NK-92 treated with Interleukin-12 subunit alpha and Interleukin-12 subunit beta, amount 100 ng/mL, for 24 hours (cell line): Measurements from ENCODE around the gene CTAGE1.
"Not testable (repeated sequence)": the region's sequence is repeated elsewhere in the genome, so short reads cannot be mapped to it uniquely, and the experiment has no call there.

Source experiments
- DNase-seq: peaks from one replicate; lab custom pipeline; 2025; lab: John Stamatoyannopoulos, UW

Gene CTAGE1

DNA sequence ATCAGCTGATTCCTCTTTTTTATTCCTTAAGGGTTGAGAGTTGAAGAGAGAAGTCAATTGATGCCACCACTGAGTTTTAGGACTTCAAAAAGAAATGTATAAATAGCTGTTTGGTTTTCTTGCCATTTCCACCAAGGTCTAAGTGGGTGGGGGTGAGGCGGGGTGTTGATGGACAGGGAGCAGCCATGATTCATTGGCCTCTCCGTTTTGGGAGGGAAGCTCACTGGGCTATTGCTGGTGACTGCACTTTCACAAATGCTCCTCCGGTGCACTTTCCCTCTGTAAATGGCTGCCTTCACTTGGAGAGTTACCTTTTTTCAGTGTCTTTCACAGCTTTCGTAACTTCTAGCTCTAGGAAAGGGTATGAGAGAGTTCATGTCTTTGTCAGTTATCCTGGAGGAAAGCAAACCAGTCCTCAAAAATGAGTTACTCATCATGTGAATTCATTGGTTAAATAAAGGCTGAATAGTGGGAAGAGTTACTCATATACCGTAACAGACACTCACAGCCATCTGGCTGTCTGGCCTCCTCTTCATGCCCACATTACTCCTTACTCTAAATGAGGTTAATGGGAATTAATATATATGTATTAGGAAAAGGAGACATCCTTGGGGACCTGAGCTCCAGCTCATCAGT, 17.4 kb upstream of the CTAGE1 start:
- no peak for DNase-seq

DNA sequence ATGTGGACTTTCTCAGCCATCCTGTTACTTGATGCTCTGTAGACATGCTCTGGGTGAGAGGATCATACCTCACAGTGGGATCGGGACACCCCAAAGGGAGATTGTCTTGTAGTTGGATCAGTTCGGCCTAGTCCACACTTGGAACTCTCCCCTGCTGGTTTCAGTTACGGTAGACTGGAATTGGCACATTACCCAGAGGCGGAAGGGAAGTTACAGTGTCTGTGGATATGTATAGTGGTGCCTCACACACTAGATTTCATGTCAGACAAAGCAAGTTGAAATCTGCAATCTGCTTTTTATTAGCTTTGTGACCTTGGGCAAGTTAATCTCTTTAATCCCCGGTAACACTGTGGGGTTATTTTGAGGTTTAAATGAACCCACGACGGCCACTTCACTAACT, 16.2 kb upstream of the CTAGE1 start:
- no peak for DNase-seq

DNA sequence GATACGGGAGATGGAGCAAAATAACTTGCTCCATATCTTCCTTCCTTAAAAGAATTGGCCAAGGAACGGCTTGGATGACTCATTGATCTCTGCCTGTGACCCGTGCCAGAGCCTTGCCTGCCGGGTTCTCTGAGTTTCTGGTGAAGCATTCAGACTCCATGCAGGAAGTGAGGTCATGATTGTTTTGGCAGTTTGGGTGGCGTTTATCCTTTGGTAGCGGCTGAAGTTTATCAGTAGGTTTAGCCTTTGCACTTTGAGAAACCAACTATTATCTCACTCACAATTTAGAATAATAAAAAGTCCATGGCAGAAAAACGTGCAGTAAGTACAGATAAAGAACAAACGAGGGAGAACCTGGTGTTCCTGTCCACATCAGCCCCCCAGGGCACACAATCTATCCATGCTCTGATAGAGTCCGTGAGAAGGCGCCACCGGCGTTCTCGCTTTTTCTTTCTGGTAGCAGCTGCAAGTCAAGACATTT, 15.0 kb upstream of the CTAGE1 start:
- DNase-seq: no peak

DNA sequence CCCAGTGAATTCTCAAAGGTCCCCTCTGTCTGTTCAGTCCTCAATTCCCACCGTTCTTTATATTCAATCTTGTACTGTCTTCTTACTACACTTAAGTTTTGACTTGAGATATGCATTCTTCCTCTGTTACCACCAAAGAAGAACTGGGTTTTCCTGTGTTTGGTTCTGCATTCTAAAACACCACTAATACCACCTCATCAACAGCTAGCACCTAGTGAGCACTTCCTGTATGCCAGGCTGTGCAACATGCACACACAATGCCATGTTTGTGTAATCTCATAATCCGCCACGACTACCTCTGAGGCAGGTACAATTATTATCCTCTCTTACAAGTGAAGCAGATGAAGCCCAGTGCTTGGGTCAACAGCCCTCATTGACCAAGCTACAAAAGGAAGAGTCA, 11.8 kb upstream of the CTAGE1 start:
- no peak for DNase-seq

DNA sequence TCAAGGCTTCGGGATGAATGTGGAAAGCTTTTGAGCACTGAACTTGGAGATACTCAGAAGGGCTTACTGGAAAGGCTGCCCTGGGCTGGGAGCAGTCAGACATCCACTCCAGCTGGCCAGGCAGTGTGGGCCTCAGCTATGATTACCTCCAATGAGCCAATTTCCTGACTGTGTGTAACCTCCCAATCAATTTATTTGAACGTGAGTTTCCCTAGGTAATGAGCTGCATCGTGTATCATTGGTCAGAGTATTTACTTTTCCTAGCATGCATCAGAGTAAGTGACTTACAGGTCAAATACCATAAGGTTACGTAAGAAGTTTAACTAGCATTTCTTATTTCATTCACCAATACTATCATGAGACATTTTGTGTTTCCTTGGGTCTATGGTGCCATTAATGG, 11.0 kb upstream of the CTAGE1 start:
- DNase-seq: no peak

DNA sequence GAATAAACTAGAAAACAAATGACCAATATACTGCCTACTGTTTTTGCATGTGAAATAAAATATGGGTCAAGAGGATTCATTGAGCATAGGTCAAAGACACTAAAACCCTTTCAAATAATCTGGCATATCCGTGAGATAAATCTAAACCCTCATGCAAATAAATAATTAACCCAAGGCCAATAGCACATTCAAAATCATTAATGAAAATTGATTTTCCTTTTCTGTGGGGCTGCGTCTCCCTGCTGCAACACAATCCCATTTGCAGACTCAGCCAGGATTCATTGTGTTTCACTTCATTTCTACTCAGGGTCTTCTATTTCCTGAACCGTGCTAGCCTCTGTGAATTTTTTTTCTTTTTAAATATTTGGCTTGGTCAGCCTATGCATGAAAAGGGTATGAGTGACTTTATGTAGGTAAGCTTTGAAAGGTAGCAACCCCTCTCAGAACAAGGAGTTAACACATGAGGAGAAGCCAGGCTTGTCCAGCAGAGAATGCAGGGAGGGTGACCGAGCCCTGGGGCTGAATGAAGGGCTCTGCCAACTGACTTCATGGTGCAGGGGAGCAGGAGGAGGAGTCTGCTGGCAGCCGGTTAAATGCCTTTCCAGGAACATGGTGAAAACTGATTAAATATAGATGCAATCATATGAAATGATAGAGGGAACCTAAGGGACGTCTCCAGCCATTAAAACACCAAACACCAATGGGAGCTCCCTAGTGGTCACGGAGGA, 10.3 kb upstream of the CTAGE1 start:
- DNase-seq: no peak

DNA sequence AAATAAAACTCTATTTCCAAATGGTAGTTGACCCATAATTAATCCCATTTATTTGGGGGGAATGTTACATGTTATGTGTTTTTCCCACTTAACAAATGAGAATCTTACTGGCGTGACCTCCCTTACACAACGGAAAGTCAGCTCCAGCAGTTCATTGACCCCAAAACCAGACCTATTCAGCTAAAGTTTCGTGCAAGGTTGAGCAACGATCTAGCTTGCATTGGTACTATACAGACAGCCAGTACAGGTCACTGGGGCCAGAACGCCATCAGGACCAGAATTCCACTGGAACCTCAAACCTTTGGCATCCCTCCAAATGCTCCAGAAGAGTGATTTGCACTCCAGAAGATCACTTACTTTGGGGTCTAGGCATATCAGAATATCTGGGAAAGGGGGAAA, 6.8 kb upstream of the CTAGE1 start:
- DNase-seq: no peak

DNA sequence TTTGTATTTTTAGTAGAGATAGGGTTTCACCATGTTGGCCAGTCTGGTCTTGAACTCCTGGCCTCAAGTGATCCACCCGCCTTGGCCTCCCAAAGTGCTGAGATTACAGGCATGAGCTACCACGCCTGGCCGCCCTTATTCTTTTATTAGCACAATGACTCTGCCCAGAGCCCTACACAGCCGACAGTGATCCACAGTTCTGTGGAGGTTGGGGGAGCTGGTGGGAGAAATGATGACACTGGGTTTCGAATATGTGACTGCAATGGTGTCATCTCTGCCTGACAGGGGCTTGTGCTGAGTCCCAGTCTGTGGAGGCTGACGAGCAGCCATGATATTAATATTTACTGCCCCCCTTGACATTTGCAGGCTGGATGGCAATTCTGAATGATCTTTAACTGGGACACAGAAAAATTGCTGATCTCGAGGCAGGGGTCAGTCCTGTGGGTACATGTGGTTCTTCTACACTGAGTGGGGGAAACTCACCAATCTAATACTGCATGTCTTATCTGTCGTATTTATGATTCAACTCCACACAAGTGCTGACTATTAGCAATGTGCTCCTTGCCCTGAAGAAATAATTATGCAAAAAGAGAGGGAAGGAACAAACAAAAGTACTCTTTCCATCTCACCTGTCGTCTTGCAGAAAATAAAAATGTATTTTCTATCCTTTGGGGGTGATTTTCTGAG, 6.3 kb upstream of the CTAGE1 start:
- no peak for DNase-seq

DNA sequence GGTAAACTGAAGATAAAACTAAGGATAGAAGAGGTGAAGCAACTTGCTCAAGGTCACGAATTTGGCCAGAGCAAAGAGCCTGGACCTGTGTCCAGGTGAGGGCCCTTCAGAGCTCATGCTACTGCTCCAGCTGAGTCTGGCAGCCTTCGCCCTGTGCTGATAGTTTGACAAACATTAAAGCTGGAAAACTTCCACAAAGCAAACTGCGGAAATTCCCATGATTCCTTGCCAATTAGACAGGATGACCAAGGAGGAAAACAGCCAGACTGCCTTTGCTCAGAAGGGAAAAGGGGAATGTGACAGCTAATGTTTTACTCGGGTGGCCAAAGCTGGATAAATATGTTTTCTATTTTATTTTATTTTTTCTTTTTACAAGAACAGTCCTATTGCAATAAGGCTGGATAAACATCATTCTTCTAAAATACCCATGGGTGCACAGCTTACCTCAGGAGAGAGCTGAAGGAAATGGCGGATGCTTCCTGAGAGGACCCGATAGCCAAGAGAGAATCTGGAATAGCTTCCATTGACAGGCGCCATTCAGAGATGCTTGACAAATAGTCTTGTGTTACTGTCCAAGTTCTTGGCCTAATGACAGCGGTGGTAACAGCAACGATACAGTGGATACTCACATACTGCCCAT, 5.3 kb upstream of the CTAGE1 start:
- DNase-seq: no peak

DNA sequence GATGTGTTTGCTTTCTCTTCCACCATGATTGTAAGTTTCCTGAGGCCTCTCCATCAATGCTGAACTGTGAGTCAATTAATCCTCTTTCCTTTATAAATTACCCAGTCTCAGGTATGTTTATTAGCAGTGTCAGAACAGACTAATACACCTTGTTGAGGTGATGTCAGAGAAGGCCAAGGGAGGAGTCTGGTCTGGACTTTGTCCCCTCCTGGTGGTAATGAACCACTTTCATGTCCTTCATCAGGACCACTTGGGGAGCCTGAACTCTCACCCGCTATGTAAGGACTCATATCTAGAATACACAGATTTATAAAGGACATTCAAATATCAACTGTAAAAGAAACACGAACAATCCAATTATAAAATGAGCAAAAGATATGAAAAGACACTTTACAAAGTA, 2.9 kb upstream of the CTAGE1 start:
- no peak for DNase-seq

DNA sequence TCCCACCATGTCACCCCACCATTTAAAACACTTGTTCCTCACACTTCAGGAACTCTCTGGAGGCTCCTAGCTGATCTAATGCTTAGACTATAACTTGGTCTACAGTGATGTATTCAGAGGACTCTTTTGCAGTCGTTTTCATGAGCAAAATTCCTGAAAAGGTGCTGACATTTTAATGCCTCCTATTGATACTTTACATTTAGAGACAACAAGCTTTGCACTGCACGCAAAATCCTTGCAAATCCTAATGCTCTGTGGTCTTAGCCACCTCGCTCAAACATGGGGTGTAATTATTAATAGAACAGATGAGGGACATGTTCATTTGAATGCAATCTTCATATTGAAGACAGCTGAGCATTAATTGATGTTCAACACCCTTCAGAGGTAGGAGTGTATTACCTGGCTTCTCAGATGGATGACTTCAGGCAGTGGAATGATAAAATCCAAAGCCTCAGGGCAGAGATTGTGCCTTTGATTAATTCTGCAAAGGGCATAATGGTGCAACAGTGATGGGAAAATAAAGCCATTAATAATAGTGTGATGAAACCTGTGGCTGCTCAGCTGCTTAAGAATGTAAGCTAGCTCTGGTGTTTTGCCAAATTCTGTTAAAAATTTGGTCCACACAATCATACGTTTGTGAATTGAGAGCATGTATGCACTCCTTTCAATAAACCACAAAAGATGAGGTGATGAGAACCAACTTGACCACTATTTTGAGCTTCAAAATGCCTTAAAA, 5.4 kb downstream of the CTAGE1 start:
- no peak for DNase-seq

DNA sequence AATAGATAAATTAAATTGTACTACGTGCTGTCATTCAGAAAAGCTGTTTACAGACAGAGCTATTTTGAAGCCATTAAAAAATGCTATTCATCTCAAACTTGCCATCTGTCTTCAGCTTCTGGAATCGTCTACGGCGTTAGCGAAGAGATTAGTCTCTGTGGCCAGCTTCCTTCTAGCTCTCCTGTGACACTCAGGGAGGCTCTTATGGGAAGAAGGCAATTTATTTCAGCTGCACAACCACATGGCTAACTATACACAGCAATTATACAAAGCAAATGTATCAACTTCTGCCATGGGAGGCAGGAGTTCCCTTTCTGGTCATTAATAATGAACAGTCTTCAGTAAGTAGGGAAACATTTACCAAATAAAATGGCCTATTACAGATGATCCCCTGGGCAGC, 6.3 kb downstream of the CTAGE1 start:
- DNase-seq: no peak

DNA sequence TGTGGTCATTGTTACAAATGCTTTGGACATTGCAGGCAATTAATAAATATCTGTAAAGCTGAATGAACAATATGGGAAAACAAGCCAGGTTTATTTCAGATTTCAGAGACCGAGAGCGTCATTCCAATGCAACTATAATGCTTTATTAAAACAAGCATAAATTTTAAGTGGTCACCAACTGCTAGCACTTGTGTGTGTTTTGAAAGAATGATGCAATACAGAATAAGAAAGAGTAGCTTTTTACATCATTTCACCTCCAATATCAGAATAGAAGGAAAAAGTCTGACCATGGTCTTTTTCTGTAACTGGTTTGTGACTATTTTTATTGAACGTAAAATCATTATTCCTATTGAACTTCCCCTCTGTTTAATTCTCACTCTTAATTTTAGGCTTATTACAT, 7.6 kb downstream of the CTAGE1 start:
- no peak for DNase-seq

DNA sequence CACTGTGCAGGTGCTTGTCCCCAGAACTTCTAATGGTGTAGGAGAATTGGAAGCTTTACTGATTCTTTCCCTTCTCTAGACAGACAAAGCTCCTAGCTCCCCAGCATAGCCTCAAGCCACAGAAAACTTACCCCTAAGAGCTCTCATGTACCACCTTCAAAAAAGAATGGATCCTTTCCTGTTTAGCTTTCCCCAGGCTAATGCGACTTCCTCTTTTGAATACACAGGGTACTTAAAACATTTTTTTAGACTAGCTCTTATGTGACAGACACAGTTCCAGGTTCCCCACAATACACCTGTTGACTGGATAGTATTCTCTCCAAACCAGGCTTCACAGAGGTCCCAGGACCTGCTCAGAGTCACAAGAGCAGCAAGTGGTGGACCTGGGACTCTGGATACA, 8.3 kb downstream of the CTAGE1 start:
- DNase-seq: no peak

DNA sequence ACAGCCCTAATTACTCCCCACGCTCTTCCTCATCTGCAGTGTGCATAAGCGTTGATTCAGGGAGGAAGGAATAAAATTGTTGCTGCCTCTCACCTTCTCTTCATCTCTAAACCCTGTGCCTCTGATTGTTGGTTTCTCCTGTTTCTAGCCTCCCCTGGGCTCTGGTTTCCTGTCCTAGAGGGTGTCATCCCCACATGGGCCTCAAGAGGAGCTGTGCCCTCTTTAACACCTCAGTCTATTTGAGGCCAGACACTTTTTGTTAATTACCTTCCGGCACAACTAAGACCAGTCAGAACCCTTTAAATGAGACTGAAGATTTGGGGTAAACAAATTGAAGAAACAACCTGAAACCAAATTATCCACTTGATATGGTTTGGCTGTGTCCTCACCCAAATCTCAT, 9.7 kb downstream of the CTAGE1 start:
- DNase-seq: no peak

DNA sequence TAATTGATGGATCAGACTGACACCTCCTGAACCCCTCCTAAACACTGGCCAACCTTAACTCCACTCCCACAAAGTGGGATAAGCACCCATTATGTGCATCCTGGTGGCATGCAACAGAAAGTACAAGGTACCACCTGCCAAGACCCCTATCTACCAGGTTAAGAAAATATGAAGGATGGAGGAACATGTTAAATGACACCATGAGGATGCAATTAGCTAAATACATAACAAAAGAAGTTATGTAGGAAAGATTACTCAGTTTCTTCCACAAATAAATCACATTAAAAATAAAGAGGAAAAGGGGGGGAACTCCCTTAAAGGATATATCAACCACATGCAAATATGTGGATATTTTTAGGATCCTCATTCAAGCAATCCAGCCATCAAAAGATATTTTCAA, 12.6 kb downstream of the CTAGE1 start:
- no peak for DNase-seq

DNA sequence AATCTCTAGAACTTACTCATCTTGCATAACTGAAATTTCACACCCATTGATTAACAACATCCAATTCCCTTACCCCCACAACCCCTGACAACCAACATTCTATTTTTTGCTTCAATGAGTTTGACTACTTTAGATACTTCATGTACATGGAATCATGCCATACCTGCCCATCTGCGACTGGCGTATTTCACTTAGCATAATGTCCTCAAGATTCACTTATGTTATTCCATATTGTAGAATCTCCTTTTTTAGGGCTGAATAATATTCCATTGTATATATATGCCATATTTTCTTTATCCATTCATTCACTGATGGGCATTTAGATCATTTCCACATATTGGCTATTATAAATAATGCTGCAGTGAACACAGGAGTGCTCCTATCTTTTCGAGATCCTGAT, 13.8 kb downstream of the CTAGE1 start:
- DNase-seq: no peak

DNA sequence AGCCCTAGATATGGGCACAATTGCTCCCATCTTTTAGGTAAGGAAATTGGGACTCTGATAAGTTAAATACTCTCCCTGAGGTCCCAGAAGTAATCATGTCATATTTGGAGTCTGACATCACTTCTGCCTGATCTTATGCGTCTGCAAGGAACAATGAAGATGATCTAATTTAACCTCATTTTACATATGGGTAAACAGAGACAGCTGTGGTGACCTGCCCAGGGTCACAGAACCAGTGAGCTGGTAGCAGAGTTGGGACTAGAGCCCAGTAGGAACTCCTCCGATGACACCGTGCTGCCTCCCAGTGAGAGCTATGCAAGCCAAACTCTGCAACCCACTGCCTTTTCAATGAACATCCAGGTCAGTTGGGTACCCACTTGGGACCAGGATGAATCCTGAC, 17.8 kb downstream of the CTAGE1 start:
- no peak for DNase-seq

DNA sequence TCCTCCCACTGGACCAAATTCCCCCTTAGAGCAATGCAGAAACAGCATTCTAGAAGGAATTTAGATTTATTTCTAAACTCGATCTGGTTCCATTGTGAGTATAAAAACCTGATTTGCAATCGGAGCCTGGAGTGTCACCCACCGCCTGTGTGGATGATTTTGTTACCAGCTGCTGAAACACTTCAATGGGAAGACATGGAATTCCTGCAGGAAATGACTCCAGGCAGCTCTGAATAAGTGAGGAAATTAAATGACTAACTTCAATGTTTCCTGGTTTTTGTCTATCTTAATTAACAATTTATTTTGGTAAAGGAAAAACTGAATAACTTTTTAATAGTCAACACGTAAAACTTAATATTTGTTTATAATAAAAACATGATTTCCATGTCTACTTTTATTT, 19.3 kb downstream of the CTAGE1 start:
- no peak for DNase-seq

DNA sequence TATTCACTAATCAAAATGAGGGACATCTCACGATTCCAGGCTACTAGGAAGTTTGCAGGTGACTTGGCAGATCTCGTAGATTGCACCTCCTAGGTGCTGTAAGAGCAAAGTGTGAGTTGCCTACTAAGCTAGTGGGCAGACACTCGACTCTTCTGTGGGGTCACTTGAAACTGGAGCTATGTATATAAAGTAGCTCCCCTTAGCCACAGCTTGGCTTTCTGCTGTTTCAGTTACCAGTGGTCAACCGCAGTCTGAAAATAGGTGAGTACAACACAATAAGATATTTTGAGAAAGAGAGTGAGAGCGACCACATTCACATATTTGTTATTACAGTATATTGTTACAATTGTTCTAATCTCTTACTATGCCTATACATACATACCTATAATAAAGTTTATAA, 23.3 kb downstream of the CTAGE1 start:
- no peak for DNase-seq

DNA sequence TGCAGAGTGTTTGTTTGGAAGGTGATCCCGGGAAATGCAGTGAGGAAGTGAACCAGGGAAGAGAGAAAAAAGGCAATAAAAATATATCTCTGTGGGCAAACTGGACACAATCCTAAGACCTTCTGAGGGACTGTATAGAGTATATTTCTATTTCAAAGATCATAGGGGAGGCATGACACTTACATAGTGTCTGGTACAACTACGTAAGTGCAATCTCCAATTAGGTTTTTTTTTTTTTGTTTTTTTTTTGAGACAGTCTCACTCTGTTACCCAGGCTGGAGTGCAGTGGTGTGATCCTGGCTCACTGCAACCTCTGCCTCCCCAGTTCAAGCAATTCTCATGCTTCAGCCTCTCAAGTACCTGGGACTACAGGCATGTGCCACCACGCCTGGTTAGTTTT, 24.6 kb downstream of the CTAGE1 start:
- not testable (repeated sequence) for DNase-seq
